H1 (cell line): ENCODE measurements around the gene HPD. TPM values are rescaled to one million over a fixed set of nuclear protein-coding genes. Genes with fewer than 3 reads are reported as not detected.

Source experiments
- CTCF ChIA-PET: fragments of 300-600 bp; sonication (Branson Sonifier 250); formaldehyde crosslinking; loops from one replicate; lab custom pipeline; 2021; ENCODE audit not compliant: partially characterized antibody; lab: Charles Lee
- POLR2A ChIA-PET: fragments of 300-600 bp; sonication (Branson Sonifier 250); formaldehyde crosslinking; loops from one replicate; lab custom pipeline; 2021; ENCODE audit warnings: inconsistent platforms; ENCODE audit not compliant: partially characterized antibody; lab: Charles Lee
- DNase-seq, 2 experiments: peaks; one replicate each; pipeline versions ENCODE4 v3.0.0 to v3.0.0-alpha.2; 2010 to 2022; ENCODE audit warnings: low spot score in 2 of 2, low read depth in 1 of 2, mixed read lengths in 1 of 2
- FAIRE-seq: peaks from 2 replicates; lab custom pipeline; 2011; peaks lifted over from hg19 to GRCh38; lab: Jason Lieb, UNC
- H2AFZ ChIP-seq: 2 replicates; pipeline ENCODE4 v1.8.1; 2012; ENCODE audit warnings: low read length, inconsistent platforms
- H2AK5ac ChIP-seq: 2 replicates; pipeline ENCODE4 v1.6.1; 2013; ENCODE audit warnings: low read depth, low read length
- H2BK120ac ChIP-seq: replicated peaks from 2 replicates; pipeline ENCODE3; 2013; ENCODE audit warnings: low read depth, low read length, inconsistent platforms
- H2BK12ac ChIP-seq: 2 replicates; pipeline ENCODE4 v1.6.1; 2013; ENCODE audit warnings: low read depth, low read length
- H2BK15ac ChIP-seq: 2 replicates; pipeline ENCODE4 v1.6.1; 2013; ENCODE audit warnings: low read length
- H2BK20ac ChIP-seq: 2 replicates; pipeline ENCODE4 v1.6.1; 2013; ENCODE audit warnings: low read length
- H2BK5ac ChIP-seq: 2 replicates; pipeline ENCODE4 v1.6.1; 2013; ENCODE audit warnings: low read depth, low read length
- H3K14ac ChIP-seq: 2 replicates; pipeline ENCODE4 v1.6.1; 2013; ENCODE audit warnings: inconsistent platforms; ENCODE audit not compliant: insufficient read length
- H3K18ac ChIP-seq: 2 replicates; pipeline ENCODE4 v1.6.1; 2013; ENCODE audit warnings: low read length; ENCODE audit errors: extremely low read depth
- H3K23ac ChIP-seq: 2 replicates; pipeline ENCODE4 v1.6.1; 2013; ENCODE audit warnings: inconsistent platforms; ENCODE audit not compliant: insufficient read length
- H3K23me2 ChIP-seq: 2 replicates; pipeline ENCODE4 v1.6.1; 2013; ENCODE audit warnings: low read depth, low read length
- H3K27ac ChIP-seq: 2 replicates; pipeline ENCODE4 v1.6.1; 2011; ENCODE audit warnings: low read depth, low read length, inconsistent platforms
- H3K27me3 ChIP-seq, 4 experiments: replicated peaks in 1 of 4; 1 replicate in 1 of 4; 2 replicates in 3 of 4; pipeline versions ENCODE4 v1.6.1 to v1.8.1; 2011 to 2013; ENCODE audit warnings: low read length in 3 of 4, mild to moderate bottlenecking in 3 of 4, inconsistent platforms in 2 of 4, mixed read lengths in 2 of 4, moderate library complexity in 1 of 4; ENCODE audit not compliant: control insufficient read depth in 3 of 4, insufficient read depth in 3 of 4; ENCODE audit errors: extremely low read depth in 1 of 4
- H3K36me3 ChIP-seq, 4 experiments: 2 replicates each; pipeline versions ENCODE4 v1.6.1 to v1.8.1; 2011 to 2013; ENCODE audit warnings: mild to moderate bottlenecking in 4 of 4, low read length in 3 of 4, moderate library complexity in 2 of 4, control low read depth in 1 of 4, inconsistent platforms in 1 of 4; ENCODE audit not compliant: insufficient read depth in 4 of 4, control insufficient read depth in 2 of 4
- H3K4ac ChIP-seq: replicated peaks from 2 replicates; pipeline ENCODE3; 2013; ENCODE audit warnings: low read length, low read depth, mixed read lengths, inconsistent platforms; ENCODE audit not compliant: insufficient read length
- H3K4me1 ChIP-seq, 4 experiments: replicated peaks in 1 of 4; 1 replicate in 1 of 4; 2 replicates in 3 of 4; pipeline versions ENCODE4 v1.6.1 to v1.8.1; 2011 to 2013; ENCODE audit warnings: low read length in 3 of 4, inconsistent platforms in 2 of 4, mixed read lengths in 1 of 4; ENCODE audit not compliant: insufficient read depth in 4 of 4, control insufficient read depth in 3 of 4
- H3K4me2 ChIP-seq, 2 experiments: 2 replicates each; pipeline versions ENCODE4 v1.6.1 to v1.8.1; 2011 to 2013; ENCODE audit warnings: low read depth in 2 of 2, low read length in 2 of 2, control low read depth in 1 of 2, inconsistent platforms in 1 of 2, mild to moderate bottlenecking in 1 of 2; ENCODE audit not compliant: insufficient read depth in 1 of 2
- H3K4me3 ChIP-seq, 4 experiments: fragments of 200-600, 300-600 bp in 1 of 4; sonication (generic), shearing (Covaris generic), sonication (Bioruptor Twin) in 1 of 4; 2 replicates each; pipeline versions ENCODE4 v1.5.1 to v1.8.1; 2011 to 2016; ENCODE audit warnings: low read length in 4 of 4, low read depth in 3 of 4, control low read depth in 2 of 4, inconsistent platforms in 2 of 4, mild to moderate bottlenecking in 2 of 4, mixed read lengths in 1 of 4, moderate library complexity in 1 of 4; ENCODE audit not compliant: insufficient read depth in 2 of 4; ENCODE audit errors: extremely low read depth in 1 of 4
- H3K56ac ChIP-seq: replicated peaks from 2 replicates; pipeline ENCODE3; 2013; ENCODE audit warnings: low read depth, mild to moderate bottlenecking, mixed read lengths, low read length, inconsistent platforms; ENCODE audit not compliant: insufficient read length
- H3K79me1 ChIP-seq: 2 replicates; pipeline ENCODE4 v1.6.1; 2013; ENCODE audit warnings: low read depth, low read length, control low read depth
- H3K79me2 ChIP-seq, 2 experiments: 2 replicates each; pipeline versions ENCODE4 v1.6.1 to v1.8.1; 2012 to 2013; ENCODE audit warnings: low read length in 2 of 2, mild to moderate bottlenecking in 2 of 2, inconsistent platforms in 1 of 2; ENCODE audit not compliant: insufficient read depth in 2 of 2, control insufficient read depth in 1 of 2
- H3K9ac ChIP-seq, 4 experiments: replicated peaks in 1 of 4; 1 replicate in 1 of 4; 2 replicates in 3 of 4; pipeline versions ENCODE4 v1.6.1 to v1.8.1; 2011 to 2013; ENCODE audit warnings: low read depth in 3 of 4, low read length in 3 of 4, control low read depth in 2 of 4, mild to moderate bottlenecking in 2 of 4, moderate library complexity in 2 of 4, inconsistent platforms in 1 of 4; ENCODE audit errors: extremely low read depth in 1 of 4
- H3K9me3 ChIP-seq, 2 experiments: 2 replicates each; pipeline versions ENCODE4 v1.6.1 to v1.8.1; 2012 to 2013; ENCODE audit warnings: mild to moderate bottlenecking in 2 of 2, moderate library complexity in 2 of 2, control low read depth in 1 of 2, inconsistent platforms in 1 of 2, low read depth in 1 of 2, low read length in 1 of 2, mixed read lengths in 1 of 2; ENCODE audit not compliant: insufficient read depth in 2 of 2
- H4K20me1 ChIP-seq, 2 experiments: replicated peaks in 1 of 2; 2 replicates each; pipeline versions ENCODE3 to v1.8.1; 2011 to 2013; ENCODE audit warnings: inconsistent platforms in 2 of 2, low read length in 2 of 2, mild to moderate bottlenecking in 1 of 2; ENCODE audit not compliant: insufficient read depth in 2 of 2, control insufficient read depth in 1 of 2
- H4K5ac ChIP-seq: 2 replicates; pipeline ENCODE4 v1.6.1; 2013; ENCODE audit warnings: low read length, low read depth, mixed read lengths, inconsistent platforms; ENCODE audit not compliant: insufficient read length
- H4K8ac ChIP-seq: 2 replicates; pipeline ENCODE4 v1.8.0; 2013; ENCODE audit warnings: mild to moderate bottlenecking, moderate library complexity, low read length, inconsistent platforms; ENCODE audit not compliant: insufficient read depth; ENCODE audit errors: extremely low read depth
- H4K91ac ChIP-seq: replicated peaks from 2 replicates; pipeline ENCODE3; 2013; ENCODE audit warnings: low read length, mixed read lengths, inconsistent platforms; ENCODE audit not compliant: insufficient read length
- BCL11A ChIP-seq, 2 experiments: IDR thresholded peaks; one replicate each; pipeline ENCODE4 v1.6.1; 2011; ENCODE audit warnings: low read depth in 2 of 2, low read length in 2 of 2, mild to moderate bottlenecking in 2 of 2
- CTBP2 ChIP-seq: IDR thresholded peaks from 2 replicates; pipeline ENCODE4 v1.7.0; 2011; ENCODE audit warnings: borderline replicate concordance, mild to moderate bottlenecking, moderate library complexity, mixed read lengths, low read length; ENCODE audit not compliant: insufficient read depth, insufficient read length
- NANOG ChIP-seq: IDR thresholded peaks from 2 replicates; pipeline ENCODE4 v1.6.1; 2011; ENCODE audit warnings: low read length, low read depth, mild to moderate bottlenecking, inconsistent platforms; ENCODE audit not compliant: insufficient read depth, poor library complexity, severe bottlenecking
- NRF1 ChIP-seq: IDR thresholded peaks from 2 replicates; pipeline ENCODE4 v1.6.1; 2011; ENCODE audit warnings: mild to moderate bottlenecking, low read depth, low read length, improper control_type of control experiment
- SAP30 ChIP-seq: fragments of 300-600 bp; sonication (generic); IDR thresholded peaks from 2 replicates; pipeline ENCODE4 v1.7.1; 2012; ENCODE audit warnings: low read length, moderate library complexity, mild to moderate bottlenecking, inconsistent platforms; ENCODE audit not compliant: insufficient read depth, insufficient replicate concordance
- SIN3A ChIP-seq, 2 experiments: IDR thresholded peaks in 1 of 2; conservative IDR thresholded peaks in 1 of 2; 2 replicates each; pipeline ENCODE4 v1.6.1; 2011 to 2012; ENCODE audit warnings: low read length in 2 of 2, improper control_type of control experiment in 1 of 2, low read depth in 1 of 2, mild to moderate bottlenecking in 1 of 2
- SP1 ChIP-seq: IDR thresholded peaks from 2 replicates; pipeline ENCODE4 v1.6.1; 2011; ENCODE audit warnings: low read depth, low read length
- SP2 ChIP-seq: IDR thresholded peaks from 2 replicates; pipeline ENCODE4 v1.6.1; 2012; ENCODE audit warnings: mild to moderate bottlenecking, low read length, inconsistent platforms
- TCF12 ChIP-seq: IDR thresholded peaks from 2 replicates; pipeline ENCODE4 v1.6.1; 2011; ENCODE audit warnings: low read depth, mild to moderate bottlenecking, low read length
- ZNF274 ChIP-seq: IDR thresholded peaks from 2 replicates; pipeline ENCODE4 v1.7.0; 2012; ENCODE audit warnings: low read length, borderline replicate concordance; ENCODE audit errors: extremely low read depth
- WGBS, 2 experiments: shearing (Covaris generic) in 1 of 2; methylation state at CpG; one replicate each; pipeline versions ENCODE4 v1.1.6 to v1.1.7; 2013 to 2015; ENCODE audit warnings: low lambda C conversion rate in 2 of 2, mixed read lengths in 2 of 2, inconsistent platforms in 1 of 2, low coverage in 1 of 2, missing lambda C conversion rate in 1 of 2; ENCODE audit not compliant: insufficient replicate concordance in 2 of 2, insufficient coverage in 1 of 2, insufficient read length in 1 of 2; ENCODE audit errors: extremely low coverage in 1 of 2, missing lambda C conversion rate in 1 of 2; 5-methylcytosine and 5-hydroxymethylcytosine counted together
- polyA plus RNA-seq, 7 experiments: library from polyadenylated mRNA; depleted of rRNA in 3 of 7; stranded (reverse) in 5 of 7; unstranded in 2 of 7; fragments of >200 nt in 5 of 7; fragments of 200-250 nt in 2 of 7; gene quantifications; 1 replicate in 5 of 7; 2 replicates in 1 of 7; 4 replicates in 1 of 7; pipeline versions ENCODE4 v1.2.1 to v1.2.3, GENCODE V29; 2011 to 2013; ENCODE audit warnings: missing spikeins in 2 of 7, mixed read lengths in 2 of 7
- total RNA-seq: library from RNA; stranded (reverse); fragmentation: NEBNext Ultra II Directional; extraction: Animal tissue kit (Norgen Biotek cat#: 25700); gene quantifications from 2 replicates; pipeline ENCODE4 v1.2.1, GENCODE V29; 2021
- TF ChIP-seq, protein P1 (sequence below), 3 experiments: IDR thresholded peaks; 1 replicate in 2 of 3; 2 replicates in 1 of 3; pipeline versions ENCODE4 v1.5.1 to v1.6.1; 2011; ENCODE audit warnings: low read length in 3 of 3, mild to moderate bottlenecking in 3 of 3, inconsistent platforms in 2 of 3, low read depth in 1 of 3, moderate library complexity in 1 of 3; ENCODE audit not compliant: insufficient read depth in 1 of 3; ENCODE audit errors: control extremely low read depth in 1 of 3

Gene HPD
- total and polyA plus RNA-seq, 2 of the 8 experiments (the other 6 are each of a cell fraction or from before 2014, with no cell fraction given) = 0.48 to 0.56 TPM

DNA sequence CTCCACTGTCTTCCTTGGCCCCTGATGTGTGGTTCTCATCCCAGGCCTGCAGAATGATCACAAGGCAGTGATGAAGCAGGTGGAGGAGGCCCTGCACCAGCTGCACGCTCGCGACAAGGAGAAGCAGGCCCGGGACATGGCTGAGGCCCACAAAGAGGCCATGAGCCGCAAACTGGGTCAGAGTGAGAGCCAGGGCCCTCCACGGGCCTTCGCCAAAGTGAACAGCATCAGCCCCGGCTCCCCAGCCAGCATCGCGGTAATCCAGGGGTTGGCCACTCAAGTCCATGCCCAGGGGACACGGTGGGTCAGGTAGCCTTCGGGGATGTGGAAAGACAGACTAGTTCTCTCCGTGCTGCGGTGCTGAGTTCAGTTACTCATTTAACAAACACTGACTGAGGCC is 40.9 kb upstream of the HPD start:
- no peak overlapping the region for H2BK20ac ChIP-seq
- peaks cover 0 to 7% of the 10 kb centered on the region in 2 experiments for H4K20me1 ChIP-seq
- H3K4me2 ChIP-seq = no peak overlapping the region
- TF ChIP-seq, protein P1, sequence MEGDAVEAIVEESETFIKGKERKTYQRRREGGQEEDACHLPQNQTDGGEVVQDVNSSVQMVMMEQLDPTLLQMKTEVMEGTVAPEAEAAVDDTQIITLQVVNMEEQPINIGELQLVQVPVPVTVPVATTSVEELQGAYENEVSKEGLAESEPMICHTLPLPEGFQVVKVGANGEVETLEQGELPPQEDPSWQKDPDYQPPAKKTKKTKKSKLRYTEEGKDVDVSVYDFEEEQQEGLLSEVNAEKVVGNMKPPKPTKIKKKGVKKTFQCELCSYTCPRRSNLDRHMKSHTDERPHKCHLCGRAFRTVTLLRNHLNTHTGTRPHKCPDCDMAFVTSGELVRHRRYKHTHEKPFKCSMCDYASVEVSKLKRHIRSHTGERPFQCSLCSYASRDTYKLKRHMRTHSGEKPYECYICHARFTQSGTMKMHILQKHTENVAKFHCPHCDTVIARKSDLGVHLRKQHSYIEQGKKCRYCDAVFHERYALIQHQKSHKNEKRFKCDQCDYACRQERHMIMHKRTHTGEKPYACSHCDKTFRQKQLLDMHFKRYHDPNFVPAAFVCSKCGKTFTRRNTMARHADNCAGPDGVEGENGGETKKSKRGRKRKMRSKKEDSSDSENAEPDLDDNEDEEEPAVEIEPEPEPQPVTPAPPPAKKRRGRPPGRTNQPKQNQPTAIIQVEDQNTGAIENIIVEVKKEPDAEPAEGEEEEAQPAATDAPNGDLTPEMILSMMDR (IDR thresholded peaks at IDR 0.05; ENCODE audit: control extremely low read depth in 1 of 3, insufficient read depth in 1 of 3, low read depth in 1 of 3, low read length in 3 of 3) = no peak
- TF ChIP-seq SAP30 (no peak), BCL11A (IDR thresholded peaks at IDR 0.05; ENCODE audit: low read depth in 2 of 2, low read length in 2 of 2) (no peak), NANOG (no peak), TCF12 (no peak), ZNF274 (no peak), SP1 (no peak), SIN3A (conservative IDR thresholded peaks at IDR 0.05 in 1 of 2, IDR thresholded peaks at IDR 0.05 in 1 of 2; ENCODE audit: low read depth in 1 of 2, low read length in 2 of 2) (no peak), NRF1 (no peak), CTBP2 (no peak), SP2 (no peak)
- TF ChIP-seq, all 59 proteins: peak for 0
- FAIRE-seq = no peak
- Histone ChIP-seq H3K27me3 (no peaks in the 10 kb centered on the region), H3K9ac (no peak overlapping the region), H2AFZ (no peak overlapping the region), H3K23ac (no peak overlapping the region), H3K79me1 (no peaks in the 10 kb centered on the region; the same call in 1 of the 2 replicates), H3K79me2 (no peaks in the 10 kb centered on the region), H3K9me3 (no peaks in the 10 kb centered on the region), H3K4ac (no peak overlapping the region), H4K91ac (no peak overlapping the region), H2AK5ac (no peak overlapping the region), H3K4me3 (no peak overlapping the region), H3K4me1 (no peaks in the 10 kb centered on the region), H4K5ac (no peak overlapping the region), H3K18ac (no peak overlapping the region), H2BK12ac (no peak overlapping the region), H3K56ac (no peak overlapping the region), H3K36me3 (peaks cover 10 to 34% (median 19%) of the 10 kb centered on the region in 4 experiments; a peak in 7 of 8 replicates), H3K14ac (no peak overlapping the region), H2BK5ac (no peak overlapping the region), H3K27ac (no peak overlapping the region), H2BK120ac (no peak overlapping the region), H3K23me2 (no peaks in the 10 kb centered on the region; the same call in 1 of the 2 replicates), H4K8ac (no peak overlapping the region), H2BK15ac (no peak overlapping the region)
- CTCF ChIA-PET = interaction anchor here (0.9 to 1.2 kb wide), 2 partner anchors 87 to 110 kb away, joined by 3 to 4 read pairs; no protein-coding TSS in a partner anchor
- whole genome bisulfite sequencing, 2 experiments = 92% methylated on average over 14 of the region's 14 CpGs; no CpG with 5 or more reads in 1 of the 2 experiments
- POLR2A ChIA-PET = no interaction called here
- no peak for DNase-seq
